H1 (cell line): ENCODE results near the gene OR11H6. TPM values are rescaled to one million over a fixed set of nuclear protein-coding genes. Genes with fewer than 3 reads are reported as not detected.

Experiments
- CTCF ChIA-PET: fragments of 300-600 bp; sonication (Branson Sonifier 250); formaldehyde crosslinking; loops from one replicate; lab custom pipeline; 2021; ENCODE audit not compliant: partially characterized antibody; lab: Charles Lee
- POLR2A ChIA-PET: fragments of 300-600 bp; sonication (Branson Sonifier 250); formaldehyde crosslinking; loops from one replicate; lab custom pipeline; 2021; ENCODE audit warnings: inconsistent platforms; ENCODE audit not compliant: partially characterized antibody; lab: Charles Lee
- DNase-seq, 2 experiments: peaks; one replicate each; pipeline versions ENCODE4 v3.0.0 to v3.0.0-alpha.2; 2010 to 2022; ENCODE audit warnings: low spot score in 2 of 2, low read depth in 1 of 2, mixed read lengths in 1 of 2
- FAIRE-seq: peaks from 2 replicates; lab custom pipeline; 2011; peaks lifted over from hg19 to GRCh38; lab: Jason Lieb, UNC
- H2AFZ ChIP-seq: 2 replicates; pipeline ENCODE4 v1.8.1; 2012; ENCODE audit warnings: low read length, inconsistent platforms
- H2AK5ac ChIP-seq: 2 replicates; pipeline ENCODE4 v1.6.1; 2013; ENCODE audit warnings: low read depth, low read length
- H2BK120ac ChIP-seq: replicated peaks from 2 replicates; pipeline ENCODE3; 2013; ENCODE audit warnings: low read depth, low read length, inconsistent platforms
- H2BK12ac ChIP-seq: 2 replicates; pipeline ENCODE4 v1.6.1; 2013; ENCODE audit warnings: low read depth, low read length
- H2BK15ac ChIP-seq: 2 replicates; pipeline ENCODE4 v1.6.1; 2013; ENCODE audit warnings: low read length
- H2BK20ac ChIP-seq: 2 replicates; pipeline ENCODE4 v1.6.1; 2013; ENCODE audit warnings: low read length
- H2BK5ac ChIP-seq: 2 replicates; pipeline ENCODE4 v1.6.1; 2013; ENCODE audit warnings: low read depth, low read length
- H3K14ac ChIP-seq: 2 replicates; pipeline ENCODE4 v1.6.1; 2013; ENCODE audit warnings: inconsistent platforms; ENCODE audit not compliant: insufficient read length
- H3K18ac ChIP-seq: 2 replicates; pipeline ENCODE4 v1.6.1; 2013; ENCODE audit warnings: low read length; ENCODE audit errors: extremely low read depth
- H3K23ac ChIP-seq: 2 replicates; pipeline ENCODE4 v1.6.1; 2013; ENCODE audit warnings: inconsistent platforms; ENCODE audit not compliant: insufficient read length
- H3K23me2 ChIP-seq: 2 replicates; pipeline ENCODE4 v1.6.1; 2013; ENCODE audit warnings: low read depth, low read length
- H3K27ac ChIP-seq: 2 replicates; pipeline ENCODE4 v1.6.1; 2011; ENCODE audit warnings: low read depth, low read length, inconsistent platforms
- H3K27me3 ChIP-seq, 4 experiments: replicated peaks in 1 of 4; 1 replicate in 1 of 4; 2 replicates in 3 of 4; pipeline versions ENCODE4 v1.6.1 to v1.8.1; 2011 to 2013; ENCODE audit warnings: low read length in 3 of 4, mild to moderate bottlenecking in 3 of 4, inconsistent platforms in 2 of 4, mixed read lengths in 2 of 4, moderate library complexity in 1 of 4; ENCODE audit not compliant: control insufficient read depth in 3 of 4, insufficient read depth in 3 of 4; ENCODE audit errors: extremely low read depth in 1 of 4
- H3K36me3 ChIP-seq, 4 experiments: 2 replicates each; pipeline versions ENCODE4 v1.6.1 to v1.8.1; 2011 to 2013; ENCODE audit warnings: mild to moderate bottlenecking in 4 of 4, low read length in 3 of 4, moderate library complexity in 2 of 4, control low read depth in 1 of 4, inconsistent platforms in 1 of 4; ENCODE audit not compliant: insufficient read depth in 4 of 4, control insufficient read depth in 2 of 4
- H3K4ac ChIP-seq: replicated peaks from 2 replicates; pipeline ENCODE3; 2013; ENCODE audit warnings: low read length, low read depth, mixed read lengths, inconsistent platforms; ENCODE audit not compliant: insufficient read length
- H3K4me1 ChIP-seq, 4 experiments: replicated peaks in 1 of 4; 1 replicate in 1 of 4; 2 replicates in 3 of 4; pipeline versions ENCODE4 v1.6.1 to v1.8.1; 2011 to 2013; ENCODE audit warnings: low read length in 3 of 4, inconsistent platforms in 2 of 4, mixed read lengths in 1 of 4; ENCODE audit not compliant: insufficient read depth in 4 of 4, control insufficient read depth in 3 of 4
- H3K4me2 ChIP-seq, 2 experiments: 2 replicates each; pipeline versions ENCODE4 v1.6.1 to v1.8.1; 2011 to 2013; ENCODE audit warnings: low read depth in 2 of 2, low read length in 2 of 2, control low read depth in 1 of 2, inconsistent platforms in 1 of 2, mild to moderate bottlenecking in 1 of 2; ENCODE audit not compliant: insufficient read depth in 1 of 2
- H3K4me3 ChIP-seq, 4 experiments: fragments of 200-600, 300-600 bp in 1 of 4; sonication (generic), shearing (Covaris generic), sonication (Bioruptor Twin) in 1 of 4; 2 replicates each; pipeline versions ENCODE4 v1.5.1 to v1.8.1; 2011 to 2016; ENCODE audit warnings: low read length in 4 of 4, low read depth in 3 of 4, control low read depth in 2 of 4, inconsistent platforms in 2 of 4, mild to moderate bottlenecking in 2 of 4, mixed read lengths in 1 of 4, moderate library complexity in 1 of 4; ENCODE audit not compliant: insufficient read depth in 2 of 4; ENCODE audit errors: extremely low read depth in 1 of 4
- H3K56ac ChIP-seq: replicated peaks from 2 replicates; pipeline ENCODE3; 2013; ENCODE audit warnings: low read depth, mild to moderate bottlenecking, mixed read lengths, low read length, inconsistent platforms; ENCODE audit not compliant: insufficient read length
- H3K79me1 ChIP-seq: 2 replicates; pipeline ENCODE4 v1.6.1; 2013; ENCODE audit warnings: low read depth, low read length, control low read depth
- H3K79me2 ChIP-seq, 2 experiments: 2 replicates each; pipeline versions ENCODE4 v1.6.1 to v1.8.1; 2012 to 2013; ENCODE audit warnings: low read length in 2 of 2, mild to moderate bottlenecking in 2 of 2, inconsistent platforms in 1 of 2; ENCODE audit not compliant: insufficient read depth in 2 of 2, control insufficient read depth in 1 of 2
- H3K9ac ChIP-seq, 4 experiments: replicated peaks in 1 of 4; 1 replicate in 1 of 4; 2 replicates in 3 of 4; pipeline versions ENCODE4 v1.6.1 to v1.8.1; 2011 to 2013; ENCODE audit warnings: low read depth in 3 of 4, low read length in 3 of 4, control low read depth in 2 of 4, mild to moderate bottlenecking in 2 of 4, moderate library complexity in 2 of 4, inconsistent platforms in 1 of 4; ENCODE audit errors: extremely low read depth in 1 of 4
- H3K9me3 ChIP-seq, 2 experiments: 2 replicates each; pipeline versions ENCODE4 v1.6.1 to v1.8.1; 2012 to 2013; ENCODE audit warnings: mild to moderate bottlenecking in 2 of 2, moderate library complexity in 2 of 2, control low read depth in 1 of 2, inconsistent platforms in 1 of 2, low read depth in 1 of 2, low read length in 1 of 2, mixed read lengths in 1 of 2; ENCODE audit not compliant: insufficient read depth in 2 of 2
- H4K20me1 ChIP-seq, 2 experiments: replicated peaks in 1 of 2; 2 replicates each; pipeline versions ENCODE3 to v1.8.1; 2011 to 2013; ENCODE audit warnings: inconsistent platforms in 2 of 2, low read length in 2 of 2, mild to moderate bottlenecking in 1 of 2; ENCODE audit not compliant: insufficient read depth in 2 of 2, control insufficient read depth in 1 of 2
- H4K5ac ChIP-seq: 2 replicates; pipeline ENCODE4 v1.6.1; 2013; ENCODE audit warnings: low read length, low read depth, mixed read lengths, inconsistent platforms; ENCODE audit not compliant: insufficient read length
- H4K8ac ChIP-seq: 2 replicates; pipeline ENCODE4 v1.8.0; 2013; ENCODE audit warnings: mild to moderate bottlenecking, moderate library complexity, low read length, inconsistent platforms; ENCODE audit not compliant: insufficient read depth; ENCODE audit errors: extremely low read depth
- H4K91ac ChIP-seq: replicated peaks from 2 replicates; pipeline ENCODE3; 2013; ENCODE audit warnings: low read length, mixed read lengths, inconsistent platforms; ENCODE audit not compliant: insufficient read length
- EP300 ChIP-seq, 2 experiments: IDR thresholded peaks; 1 replicate in 1 of 2; 2 replicates in 1 of 2; pipeline ENCODE4 v1.6.1; 2011 to 2012; ENCODE audit warnings: low read depth in 2 of 2, low read length in 2 of 2, mild to moderate bottlenecking in 2 of 2, borderline replicate concordance in 1 of 2, inconsistent platforms in 1 of 2, moderate library complexity in 1 of 2
- FOSL1 ChIP-seq: IDR thresholded peaks from 2 replicates; pipeline ENCODE4 v1.6.1; 2011; ENCODE audit warnings: mild to moderate bottlenecking, low read depth, low read length, moderate library complexity; ENCODE audit not compliant: insufficient read depth
- GABPA ChIP-seq: IDR thresholded peaks from 2 replicates; pipeline ENCODE4 v1.6.1; 2011; ENCODE audit warnings: mild to moderate bottlenecking, low read length, moderate library complexity, borderline replicate concordance; ENCODE audit not compliant: insufficient read depth
- GTF2F1 ChIP-seq: IDR thresholded peaks from 2 replicates; pipeline ENCODE4 v1.6.1; 2012; ENCODE audit warnings: low read depth, low read length, improper control_type of control experiment, borderline replicate concordance
- HDAC2 ChIP-seq, 2 experiments: fragments of 300-600 bp in 1 of 2; sonication (generic) in 1 of 2; IDR thresholded peaks; 2 replicates each; pipeline ENCODE4 v1.6.1; 2011 to 2012; ENCODE audit warnings: low read depth in 2 of 2, low read length in 2 of 2, mild to moderate bottlenecking in 2 of 2, moderate library complexity in 2 of 2, borderline replicate concordance in 1 of 2, inconsistent platforms in 1 of 2
- PHF8 ChIP-seq: fragments of 200-600 bp; sonication (generic); conservative IDR thresholded peaks from 2 replicates; pipeline ENCODE4 v1.7.1; 2012; ENCODE audit warnings: low read depth, mild to moderate bottlenecking, inconsistent platforms, low read length, moderate library complexity
- POLR2AphosphoS5 ChIP-seq: IDR thresholded peaks from 2 replicates; pipeline ENCODE4 v1.6.1; 2011; ENCODE audit warnings: low read depth, low read length
- POU5F1 ChIP-seq: IDR thresholded peaks from 2 replicates; pipeline ENCODE4 v1.6.1; 2011; ENCODE audit warnings: low read depth, mild to moderate bottlenecking, low read length, moderate library complexity
- RAD21 ChIP-seq, 2 experiments: IDR thresholded peaks in 1 of 2; conservative IDR thresholded peaks in 1 of 2; 2 replicates each; pipeline ENCODE4 v1.6.1; 2011; ENCODE audit warnings: low read depth in 2 of 2, low read length in 2 of 2, improper control_type of control experiment in 1 of 2, inconsistent platforms in 1 of 2, mild to moderate bottlenecking in 1 of 2, moderate library complexity in 1 of 2
- RNF2 ChIP-seq: fragments of 200-900, 300-1000 bp; sonication (generic); IDR thresholded peaks from 2 replicates; pipeline ENCODE4 v1.7.1; 2016; ENCODE audit warnings: borderline replicate concordance, low read depth, mild to moderate bottlenecking, antibody characterized with exemption, low read length; ENCODE audit not compliant: poor library complexity, severe bottlenecking; ENCODE audit errors: missing control alignments
- SIX5 ChIP-seq: IDR thresholded peaks from 2 replicates; pipeline ENCODE4 v1.6.1; 2011; ENCODE audit warnings: mild to moderate bottlenecking, low read depth, low read length
- TCF12 ChIP-seq: IDR thresholded peaks from 2 replicates; pipeline ENCODE4 v1.6.1; 2011; ENCODE audit warnings: low read depth, mild to moderate bottlenecking, low read length
- WGBS, 2 experiments: shearing (Covaris generic) in 1 of 2; methylation state at CpG; one replicate each; pipeline versions ENCODE4 v1.1.6 to v1.1.7; 2013 to 2015; ENCODE audit warnings: low lambda C conversion rate in 2 of 2, mixed read lengths in 2 of 2, inconsistent platforms in 1 of 2, low coverage in 1 of 2, missing lambda C conversion rate in 1 of 2; ENCODE audit not compliant: insufficient replicate concordance in 2 of 2, insufficient coverage in 1 of 2, insufficient read length in 1 of 2; ENCODE audit errors: extremely low coverage in 1 of 2, missing lambda C conversion rate in 1 of 2; 5-methylcytosine and 5-hydroxymethylcytosine counted together
- polyA plus RNA-seq, 7 experiments: library from polyadenylated mRNA; depleted of rRNA in 3 of 7; stranded (reverse) in 5 of 7; unstranded in 2 of 7; fragments of >200 nt in 5 of 7; fragments of 200-250 nt in 2 of 7; gene quantifications; 1 replicate in 5 of 7; 2 replicates in 1 of 7; 4 replicates in 1 of 7; pipeline versions ENCODE4 v1.2.1 to v1.2.3, GENCODE V29; 2011 to 2013; ENCODE audit warnings: missing spikeins in 2 of 7, mixed read lengths in 2 of 7
- total RNA-seq: library from RNA; stranded (reverse); fragmentation: NEBNext Ultra II Directional; extraction: Animal tissue kit (Norgen Biotek cat#: 25700); gene quantifications from 2 replicates; pipeline ENCODE4 v1.2.1, GENCODE V29; 2021
- TF ChIP-seq, protein P1 (sequence below): IDR thresholded peaks from 2 replicates; pipeline ENCODE4 v1.6.1; 2012; ENCODE audit warnings: inconsistent platforms

Gene OR11H6
- total and polyA plus RNA-seq, 2 of the 8 experiments (the other 6 are each of a cell fraction or from before 2014, with no cell fraction given): not detected

DNA sequence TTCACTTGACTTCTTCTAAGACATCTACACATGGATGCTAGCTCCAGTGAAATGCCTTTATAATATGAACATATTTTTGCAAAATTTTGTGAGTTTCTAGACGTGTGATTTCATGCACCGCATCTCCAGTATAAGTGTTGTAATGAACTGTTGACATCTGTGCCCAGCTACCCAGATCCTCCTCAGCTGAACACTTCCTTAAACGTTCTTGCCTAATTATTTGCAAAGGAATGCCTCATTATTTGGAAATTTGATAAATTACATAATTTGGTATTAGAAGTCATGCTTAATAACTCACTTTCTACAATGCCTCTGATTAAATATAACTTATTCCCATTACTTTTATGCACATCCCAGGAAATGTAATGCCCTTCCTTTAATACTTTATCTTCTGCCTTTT is 18.8 kb upstream of the OR11H6 start:
- Histone ChIP-seq H2BK5ac (no peak overlapping the region), H2BK12ac (no peak overlapping the region), H3K18ac (no peak overlapping the region), H2AK5ac (no peak overlapping the region), H3K4me3 (no peak overlapping the region), H3K4ac (no peak overlapping the region), H3K56ac (no peak overlapping the region), H3K79me1 (no peaks in the 10 kb centered on the region), H2AFZ (no peak overlapping the region), H3K9me3 (peaks cover 31 to 59% of the 10 kb centered on the region in 2 experiments), H3K14ac (no peak overlapping the region), H2BK20ac (no peak overlapping the region), H3K79me2 (no peaks in the 10 kb centered on the region), H3K4me2 (no peak overlapping the region), H4K5ac (no peak overlapping the region), H2BK120ac (no peak overlapping the region), H4K91ac (no peak overlapping the region), H3K27ac (no peak overlapping the region), H4K8ac (no peak overlapping the region), H3K23me2 (no peaks in the 10 kb centered on the region), H3K27me3 (no peaks in the 10 kb centered on the region), H2BK15ac (no peak overlapping the region), H3K4me1 (no peaks in the 10 kb centered on the region), H3K9ac (no peak overlapping the region), H3K23ac (no peak overlapping the region), H4K20me1 (no peaks in the 10 kb centered on the region), H3K36me3 (no peaks in the 10 kb centered on the region)
- no peak for DNase-seq
- ChIA-PET POLR2A (no interaction called here), CTCF (no interaction called here)
- no peak for FAIRE-seq
- WGBS, 2 experiments: 65% methylated on average over 3 of the region's 3 CpGs; no CpG with 5 or more reads in 1 of the 2 experiments
- TF ChIP-seq EP300 (IDR thresholded peaks at IDR 0.05; ENCODE audit: borderline replicate concordance in 1 of 2, low read depth in 2 of 2, low read length in 2 of 2): no peak
- TF ChIP-seq GTF2F1: no peak
- no peak for TF ChIP-seq RNF2
- TF ChIP-seq PHF8: no peak
- no peak for TF ChIP-seq GABPA
- no peak for TF ChIP-seq FOSL1
- TF ChIP-seq, protein P1, sequence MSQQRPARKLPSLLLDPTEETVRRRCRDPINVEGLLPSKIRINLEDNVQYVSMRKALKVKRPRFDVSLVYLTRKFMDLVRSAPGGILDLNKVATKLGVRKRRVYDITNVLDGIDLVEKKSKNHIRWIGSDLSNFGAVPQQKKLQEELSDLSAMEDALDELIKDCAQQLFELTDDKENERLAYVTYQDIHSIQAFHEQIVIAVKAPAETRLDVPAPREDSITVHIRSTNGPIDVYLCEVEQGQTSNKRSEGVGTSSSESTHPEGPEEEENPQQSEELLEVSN: no peak
- TF ChIP-seq RAD21 (IDR thresholded peaks at IDR 0.05 in 1 of 2, conservative IDR thresholded peaks at IDR 0.05 in 1 of 2; ENCODE audit: low read depth in 2 of 2, low read length in 2 of 2): no peak
- no peak for TF ChIP-seq POLR2AphosphoS5
- no peak for TF ChIP-seq HDAC2 (IDR thresholded peaks at IDR 0.05; ENCODE audit: borderline replicate concordance in 1 of 2, low read depth in 2 of 2, low read length in 2 of 2)
- TF ChIP-seq POU5F1: no peak
- TF ChIP-seq TCF12: no peak
- no peak for TF ChIP-seq SIX5
